ENCODE measurements around the gene ACER3.
"Not testable (repeated sequence)": the region's sequence is repeated elsewhere in the genome, so short reads cannot be mapped to it uniquely, and the experiment has no call there.

ACER3 gene

DNA sequence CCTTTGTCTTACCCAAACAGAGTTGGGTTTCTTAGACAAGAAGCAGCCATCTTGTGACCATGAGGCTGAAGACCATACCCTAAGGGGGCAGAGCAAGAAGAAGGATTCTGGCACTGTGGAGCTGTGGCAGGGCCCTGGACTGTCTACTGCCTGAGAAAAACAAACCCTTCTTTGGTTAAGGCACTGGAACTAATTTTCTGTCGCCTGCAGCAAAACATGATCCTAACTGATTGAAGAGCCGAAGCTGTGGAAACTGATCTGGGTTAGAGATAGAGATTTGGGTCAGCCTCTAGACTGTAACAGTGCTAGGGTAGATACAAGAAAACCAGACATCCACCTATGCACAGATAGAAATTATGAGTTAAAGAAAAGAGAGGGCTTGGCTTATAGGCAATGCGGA, 11.3 kb upstream of the ACER3 start:
- no peaks in the 10 kb centered on the region for H3K4me1 Mint-ChIP-seq (ENCODE audit: low read depth)
- no peak overlapping the region for H3K27ac Mint-ChIP-seq
- H3K4me3 Mint-ChIP-seq = no peak overlapping the region
- peaks cover 9% of the 10 kb centered on the region for H3K27me3 Mint-ChIP-seq
- H3K9me3 Mint-ChIP-seq (ENCODE audit: low read depth) = no peaks in the 10 kb centered on the region
- H3K36me3 Mint-ChIP-seq = no peaks in the 10 kb centered on the region

DNA sequence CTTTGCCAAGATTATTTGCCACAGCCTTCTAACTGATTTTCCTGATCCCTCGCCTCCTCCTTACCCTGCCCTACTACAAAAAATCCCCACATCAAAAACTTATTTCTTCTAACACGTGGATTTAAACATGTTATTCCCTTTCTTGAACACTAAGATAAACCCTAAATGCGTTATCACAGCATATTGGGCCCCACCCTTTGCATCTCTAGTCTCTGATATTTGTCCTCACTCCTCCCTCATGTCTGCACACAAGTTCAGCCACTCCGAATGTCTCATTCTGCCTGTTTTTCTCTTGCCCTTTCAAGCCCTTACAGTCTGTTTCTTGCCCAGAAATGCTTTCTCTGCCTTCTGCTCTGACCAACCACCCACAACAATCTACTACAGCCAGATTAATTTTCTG, 10.6 kb upstream of the ACER3 start:
- Mint-ChIP-seq H3K4me3 (no peak overlapping the region), H3K9me3 (ENCODE audit: low read depth) (no peaks in the 10 kb centered on the region), H3K27ac (no peak overlapping the region), H3K4me1 (ENCODE audit: low read depth) (peaks cover 2% of the 10 kb centered on the region), H3K36me3 (no peaks in the 10 kb centered on the region), H3K27me3 (peaks cover 7% of the 10 kb centered on the region)

DNA sequence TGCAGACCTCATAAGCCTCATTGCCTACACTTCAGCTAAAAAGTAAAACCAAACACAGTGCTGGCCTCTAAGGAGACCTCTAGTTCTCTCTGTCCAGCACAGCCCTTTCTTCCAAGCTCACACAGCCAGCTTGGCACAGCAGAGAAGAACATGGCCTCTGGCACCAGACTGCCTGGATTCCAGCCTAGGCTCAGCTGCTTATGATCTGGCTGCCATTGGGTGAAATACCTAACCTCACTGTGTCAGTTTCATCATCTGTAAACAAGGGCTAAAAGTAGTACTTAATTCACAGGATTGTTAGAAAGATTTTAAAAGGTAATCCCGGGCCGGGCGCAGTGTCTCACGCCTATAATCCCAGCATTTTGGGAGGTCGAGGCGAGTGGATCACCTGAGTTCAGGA, 9.9 kb upstream of the ACER3 start:
- H3K27ac Mint-ChIP-seq = no peak overlapping the region
- peaks cover 2% of the 10 kb centered on the region for H3K4me1 Mint-ChIP-seq (ENCODE audit: low read depth)
- H3K4me3 Mint-ChIP-seq = no peak overlapping the region
- H3K27me3 Mint-ChIP-seq = peaks cover 7% of the 10 kb centered on the region
- H3K36me3 Mint-ChIP-seq = no peaks in the 10 kb centered on the region
- no peaks in the 10 kb centered on the region for H3K9me3 Mint-ChIP-seq (ENCODE audit: low read depth)

DNA sequence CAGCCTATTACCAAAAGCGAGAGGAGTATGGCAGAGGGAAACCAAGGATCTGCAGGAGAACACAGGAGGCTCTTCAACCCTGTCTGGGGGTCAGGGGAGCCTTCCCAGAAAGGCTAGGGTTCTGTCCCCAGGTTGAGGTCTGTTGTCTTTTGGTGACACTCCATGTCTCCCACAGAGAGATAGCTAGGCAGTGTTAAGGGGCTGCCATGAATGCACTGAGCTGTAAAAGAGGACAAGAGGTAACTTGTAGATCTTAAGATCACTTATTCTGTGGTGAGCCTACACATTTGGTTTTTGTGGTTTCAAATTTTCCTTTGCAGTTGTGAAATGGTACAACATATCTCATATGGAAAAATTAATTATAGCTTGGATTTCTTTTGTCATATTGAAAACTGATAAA, 6.0 kb upstream of the ACER3 start:
- no peaks in the 10 kb centered on the region for H3K36me3 Mint-ChIP-seq
- H3K4me1 Mint-ChIP-seq (ENCODE audit: low read depth) = peaks cover 6% of the 10 kb centered on the region
- no peaks in the 10 kb centered on the region for H3K27me3 Mint-ChIP-seq
- H3K4me3 Mint-ChIP-seq = no peak overlapping the region
- H3K9me3 Mint-ChIP-seq (ENCODE audit: low read depth) = no peaks in the 10 kb centered on the region
- H3K27ac Mint-ChIP-seq = no peak overlapping the region

DNA sequence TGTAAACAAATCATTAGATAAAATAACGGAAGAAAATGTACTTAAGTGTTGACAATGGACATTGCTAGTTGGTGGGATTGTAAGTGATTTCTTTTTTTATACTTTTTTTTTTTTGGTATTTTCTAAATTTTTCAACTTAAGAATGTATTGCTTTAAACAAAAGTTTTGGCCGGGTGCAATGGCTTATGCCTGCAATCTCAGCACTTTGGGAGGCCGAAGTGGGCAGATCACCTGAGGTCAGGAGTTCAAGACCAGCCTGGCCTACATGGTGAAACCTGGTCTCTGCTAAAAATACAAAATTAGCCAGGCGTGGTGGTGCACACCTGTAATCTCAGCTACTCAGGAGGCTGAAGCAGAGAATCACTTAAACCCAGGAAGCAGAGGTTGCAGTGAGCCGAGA, 5.0 kb upstream of the ACER3 start:
- H3K4me1 Mint-ChIP-seq (ENCODE audit: low read depth); H3K27ac Mint-ChIP-seq; H3K9me3 Mint-ChIP-seq (ENCODE audit: low read depth); H3K27me3 Mint-ChIP-seq; H3K36me3 Mint-ChIP-seq; H3K4me3 Mint-ChIP-seq: not testable (repeated sequence)

DNA sequence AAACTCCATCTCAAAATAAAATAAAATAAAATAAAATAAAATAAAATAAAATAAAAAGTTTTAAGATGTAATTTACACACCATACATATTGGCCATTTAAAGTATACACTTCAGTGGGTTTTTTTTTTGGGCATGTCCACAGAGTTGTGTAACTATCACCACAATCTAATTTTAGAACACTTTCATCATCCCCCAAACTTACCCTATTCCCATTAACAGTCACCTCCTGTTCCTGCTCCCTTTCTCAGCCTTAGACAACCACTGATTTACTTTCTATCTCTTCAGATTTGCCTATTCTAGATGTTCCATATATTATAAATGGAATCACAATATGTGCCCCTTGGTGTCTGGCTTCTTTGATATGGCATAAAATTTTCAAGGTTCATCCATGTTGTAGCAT, 4.6 kb upstream of the ACER3 start:
- Mint-ChIP-seq H3K9me3 (ENCODE audit: low read depth) (no peaks in the 10 kb centered on the region), H3K27ac (no peak overlapping the region), H3K4me3 (no peak overlapping the region), H3K36me3 (no peaks in the 10 kb centered on the region), H3K27me3 (no peaks in the 10 kb centered on the region), H3K4me1 (ENCODE audit: low read depth) (peaks cover 6% of the 10 kb centered on the region)

DNA sequence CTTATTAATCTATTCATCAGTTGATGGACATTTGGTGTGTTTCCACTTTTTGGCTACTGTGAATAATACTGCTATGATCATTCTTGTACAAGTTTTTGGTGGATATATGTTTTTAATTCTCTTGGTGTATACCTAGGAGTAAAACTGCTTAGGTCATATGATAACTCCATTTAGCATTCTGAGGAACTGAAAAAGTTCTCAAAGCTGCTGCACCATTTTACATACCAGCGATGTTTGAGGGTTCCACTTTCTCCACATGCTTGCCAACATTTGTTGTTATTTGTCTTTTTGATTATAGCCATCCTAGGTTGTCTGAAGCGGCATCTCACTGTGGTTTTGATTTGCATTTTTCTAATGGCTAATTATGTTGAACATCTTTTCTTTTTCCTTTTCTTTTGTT, 4.1 kb upstream of the ACER3 start:
- no peak overlapping the region for H3K4me3 Mint-ChIP-seq
- H3K27me3 Mint-ChIP-seq = no peaks in the 10 kb centered on the region
- peaks cover 9% of the 10 kb centered on the region for H3K4me1 Mint-ChIP-seq (ENCODE audit: low read depth)
- H3K36me3 Mint-ChIP-seq = no peaks in the 10 kb centered on the region
- no peaks in the 10 kb centered on the region for H3K9me3 Mint-ChIP-seq (ENCODE audit: low read depth)
- no peak overlapping the region for H3K27ac Mint-ChIP-seq

DNA sequence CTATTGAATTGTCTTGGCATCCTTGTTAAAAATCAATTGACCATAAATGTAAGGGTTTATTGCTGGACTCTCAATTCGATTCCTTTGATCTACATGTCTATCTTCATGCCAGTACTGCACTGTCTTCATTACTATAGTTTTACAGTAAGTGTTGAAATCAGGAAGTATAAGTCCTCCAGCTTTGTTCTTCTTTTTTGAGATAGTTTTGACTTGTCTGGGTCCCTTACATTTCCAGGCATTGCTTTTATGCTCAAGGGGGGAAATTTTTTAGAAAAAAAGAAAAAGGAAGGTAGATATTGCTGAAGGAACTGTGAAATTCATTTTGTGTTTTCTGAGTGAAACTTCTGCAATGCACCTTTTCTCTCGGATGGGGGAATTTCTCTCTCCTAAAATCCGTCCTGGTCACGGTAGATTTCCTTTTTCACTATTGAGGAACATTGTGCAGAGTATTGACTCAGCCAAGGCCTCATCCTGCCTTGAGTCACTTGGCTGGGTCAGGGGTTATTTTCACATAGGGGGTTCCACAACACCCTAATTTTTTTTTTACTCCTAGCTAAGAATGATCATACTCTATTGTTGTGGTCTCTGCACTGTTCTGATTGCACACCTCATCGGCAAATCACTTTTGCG, 2.8 kb upstream of the ACER3 start:
- no peaks in the 10 kb centered on the region for H3K27me3 Mint-ChIP-seq
- no peak overlapping the region for H3K27ac Mint-ChIP-seq
- no peaks in the 10 kb centered on the region for H3K9me3 Mint-ChIP-seq (ENCODE audit: low read depth)
- peaks cover 18% of the 10 kb centered on the region for H3K4me1 Mint-ChIP-seq (ENCODE audit: low read depth)
- H3K4me3 Mint-ChIP-seq = no peak overlapping the region
- no peaks in the 10 kb centered on the region for H3K36me3 Mint-ChIP-seq

DNA sequence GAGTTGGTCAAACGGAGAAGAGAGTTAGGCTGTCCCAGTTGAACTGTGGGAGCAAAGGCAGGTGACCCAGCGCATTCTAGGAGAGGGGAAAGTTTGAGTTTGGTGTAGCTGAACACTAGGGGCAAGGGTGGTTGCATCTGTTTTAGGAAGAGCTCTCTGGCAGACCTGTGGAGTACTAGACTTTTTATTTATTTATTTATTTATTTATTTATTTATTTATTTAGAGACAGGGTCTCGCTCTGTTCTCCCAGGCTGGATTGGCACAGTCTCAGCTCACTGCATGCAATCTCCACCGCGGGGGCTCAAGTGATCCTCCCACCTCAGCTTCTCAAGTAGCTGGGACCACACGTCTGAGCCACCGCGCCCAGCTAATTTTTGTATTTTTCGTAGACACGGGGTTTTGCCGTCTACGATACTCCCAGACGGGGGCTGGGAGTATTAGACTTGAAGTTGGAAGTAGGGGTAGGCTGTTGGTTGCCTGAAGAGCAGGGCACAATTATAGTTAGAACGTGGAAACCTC, 950 bp upstream of the ACER3 start:
- Mint-ChIP-seq H3K9me3 (ENCODE audit: low read depth) (no peaks in the 10 kb centered on the region), H3K27ac (peak overlapping the region; percentile 62), H3K36me3 (no peaks in the 10 kb centered on the region), H3K27me3 (no peaks in the 10 kb centered on the region), H3K4me3 (peak overlapping the region; percentile 82), H3K4me1 (ENCODE audit: low read depth) (peaks cover 25% of the 10 kb centered on the region)

DNA sequence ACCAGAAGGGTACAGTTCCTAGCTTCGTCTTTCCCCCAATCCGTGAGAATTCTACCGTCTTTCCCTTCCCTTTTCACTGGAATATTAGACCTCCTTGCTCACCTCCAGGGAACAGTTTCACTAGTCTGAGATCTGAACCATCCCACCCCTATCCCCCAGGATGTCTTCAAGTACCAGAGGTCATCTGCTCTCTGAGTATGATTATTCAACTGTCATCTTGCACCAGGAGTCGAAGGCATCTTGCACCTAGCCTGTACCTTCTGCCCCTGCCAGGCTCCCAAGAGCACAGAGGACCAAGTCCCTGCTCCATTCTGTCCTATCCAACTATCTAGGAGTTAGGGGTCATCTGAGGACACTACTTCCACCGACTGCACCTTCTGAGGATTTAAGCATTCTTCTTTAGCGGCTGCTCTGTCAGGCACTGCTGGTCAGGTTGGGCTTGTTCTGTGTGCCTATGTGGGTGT, 804 bp downstream of the ACER3 start:
- Mint-ChIP-seq H3K4me3 (peak overlapping the region; percentile 91), H3K27ac (peak overlapping the region; percentile 64), H3K9me3 (ENCODE audit: low read depth) (no peaks in the 10 kb centered on the region), H3K36me3 (peaks cover 3% of the 10 kb centered on the region), H3K4me1 (ENCODE audit: low read depth) (peaks cover 24% of the 10 kb centered on the region), H3K27me3 (no peaks in the 10 kb centered on the region)

DNA sequence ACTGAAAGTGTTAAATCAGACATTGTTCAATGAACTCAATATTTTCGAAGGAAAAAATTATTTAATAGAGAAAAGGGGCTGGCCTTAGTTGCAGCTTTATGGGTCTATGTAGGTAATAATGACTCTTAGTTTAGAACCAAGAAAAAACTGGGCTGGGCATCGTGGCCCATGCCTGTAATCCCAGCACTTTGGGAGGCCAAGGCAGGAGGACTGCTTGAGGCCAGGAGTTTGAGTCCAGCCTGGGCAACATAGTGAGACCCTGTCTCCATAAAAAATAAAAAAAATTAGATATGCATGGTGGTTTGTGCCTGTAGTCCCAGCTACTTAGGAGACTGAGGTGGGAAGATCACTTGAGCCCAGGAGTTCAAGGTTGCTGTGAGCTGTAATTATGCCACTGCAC, 2.1 kb downstream of the ACER3 start:
- peak overlapping the region; percentile 30 for H3K4me3 Mint-ChIP-seq
- not testable (repeated sequence) for H3K36me3 Mint-ChIP-seq; H3K27ac Mint-ChIP-seq; H3K27me3 Mint-ChIP-seq; H3K9me3 Mint-ChIP-seq (ENCODE audit: low read depth)
- peaks cover 24% of the 10 kb centered on the region for H3K4me1 Mint-ChIP-seq (ENCODE audit: low read depth)

DNA sequence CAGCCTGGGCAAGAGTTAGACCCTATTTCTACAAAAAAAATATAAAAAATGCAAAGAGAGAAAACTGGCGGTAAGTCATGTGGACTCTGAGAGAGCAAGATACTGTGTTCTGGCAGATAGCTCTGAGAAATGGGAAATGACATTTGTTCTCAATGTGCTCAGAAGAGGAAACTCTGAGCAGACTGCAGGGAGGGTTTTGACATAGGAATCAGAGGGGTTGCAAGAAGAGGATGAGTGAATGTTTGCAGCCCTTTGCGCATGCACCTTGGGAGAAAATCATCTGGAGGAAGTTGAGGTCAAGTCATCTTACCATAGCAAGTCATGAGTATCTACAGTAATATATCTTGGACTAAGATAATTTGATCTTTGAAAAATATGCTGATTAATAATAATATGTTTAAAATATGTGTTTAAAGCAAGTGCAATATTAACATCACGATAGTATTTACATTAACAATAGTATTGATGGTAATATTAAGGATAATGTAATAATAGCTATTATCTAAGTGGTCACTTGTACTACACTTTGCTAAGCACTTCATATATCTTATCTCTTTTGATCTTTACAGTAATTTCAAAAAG, 2.6 kb downstream of the ACER3 start:
- H3K4me1 Mint-ChIP-seq (ENCODE audit: low read depth) = peaks cover 24% of the 10 kb centered on the region
- peak overlapping the region; percentile 30 for H3K4me3 Mint-ChIP-seq
- no peaks in the 10 kb centered on the region for H3K27me3 Mint-ChIP-seq
- H3K9me3 Mint-ChIP-seq (ENCODE audit: low read depth) = no peaks in the 10 kb centered on the region
- H3K27ac Mint-ChIP-seq = no peak overlapping the region
- peaks cover 3% of the 10 kb centered on the region for H3K36me3 Mint-ChIP-seq

DNA sequence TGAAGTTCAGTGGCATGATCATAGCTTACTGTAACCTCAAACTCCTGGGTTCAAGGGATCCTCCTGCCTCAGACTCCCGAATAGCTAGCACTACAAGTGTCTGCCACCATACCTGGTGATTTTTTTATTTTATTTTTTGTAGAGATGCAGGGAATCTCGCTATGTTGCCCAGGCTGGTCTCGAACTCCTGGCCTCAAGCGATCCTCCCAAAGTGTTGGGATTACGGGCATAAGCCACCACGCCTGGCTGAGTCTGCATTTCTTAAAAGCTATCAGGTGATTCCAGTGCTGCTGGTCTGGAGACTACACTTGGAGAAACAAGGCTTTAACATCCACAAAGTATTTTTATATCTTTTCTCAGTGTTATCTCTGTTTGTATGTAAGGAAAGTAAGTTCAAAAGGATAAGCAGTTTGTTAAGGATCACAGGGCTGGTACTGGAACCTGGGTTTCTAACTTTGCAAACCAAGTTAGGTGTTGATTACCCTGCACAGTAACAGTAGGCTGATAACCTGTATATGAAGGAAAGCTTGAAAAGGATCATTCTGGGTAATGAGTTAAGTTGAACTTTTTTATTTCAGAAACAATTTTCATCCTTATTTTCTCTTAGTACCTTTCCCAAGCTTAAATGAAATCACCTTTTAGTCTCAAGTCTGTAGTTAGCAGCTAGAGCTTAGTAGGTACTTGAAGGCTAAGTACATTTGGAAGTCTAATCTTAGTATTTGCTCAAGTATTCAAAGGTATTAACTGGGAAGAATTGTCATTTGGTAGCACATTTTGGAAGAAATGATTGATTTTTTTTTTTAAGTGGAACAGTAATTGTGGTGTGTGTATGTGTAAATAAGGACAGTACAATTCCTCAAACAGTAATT, 12.5 kb downstream of the ACER3 start:
- no peak overlapping the region for H3K4me3 Mint-ChIP-seq
- no peaks in the 10 kb centered on the region for H3K9me3 Mint-ChIP-seq (ENCODE audit: low read depth)
- no peak overlapping the region for H3K27ac Mint-ChIP-seq
- H3K27me3 Mint-ChIP-seq = no peaks in the 10 kb centered on the region
- H3K36me3 Mint-ChIP-seq = peaks cover 8% of the 10 kb centered on the region
- no peaks in the 10 kb centered on the region for H3K4me1 Mint-ChIP-seq (ENCODE audit: low read depth)

DNA sequence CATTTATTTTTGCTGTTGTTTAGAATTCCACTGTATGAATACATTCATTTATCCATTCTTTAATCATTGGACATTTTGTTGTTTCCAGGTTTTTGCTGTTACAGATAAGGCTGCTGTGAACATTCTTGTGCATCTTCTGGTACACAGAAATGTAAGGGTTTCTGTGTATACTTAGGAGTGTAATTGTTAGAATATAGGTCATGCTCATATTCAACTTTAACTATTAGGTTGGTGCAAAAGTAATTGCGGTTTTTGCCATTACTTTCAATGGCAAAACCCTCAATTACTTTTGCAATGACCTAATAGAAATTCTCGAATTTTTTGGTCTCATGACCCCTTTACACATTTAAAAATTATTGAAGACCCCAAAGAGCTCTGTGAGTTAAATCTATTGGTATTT, 17.3 kb downstream of the ACER3 start:
- H3K27ac Mint-ChIP-seq = no peak overlapping the region
- H3K4me1 Mint-ChIP-seq (ENCODE audit: low read depth) = no peaks in the 10 kb centered on the region
- no peaks in the 10 kb centered on the region for H3K9me3 Mint-ChIP-seq (ENCODE audit: low read depth)
- no peak overlapping the region for H3K4me3 Mint-ChIP-seq
- H3K27me3 Mint-ChIP-seq = no peaks in the 10 kb centered on the region
- H3K36me3 Mint-ChIP-seq = peaks cover 11% of the 10 kb centered on the region

DNA sequence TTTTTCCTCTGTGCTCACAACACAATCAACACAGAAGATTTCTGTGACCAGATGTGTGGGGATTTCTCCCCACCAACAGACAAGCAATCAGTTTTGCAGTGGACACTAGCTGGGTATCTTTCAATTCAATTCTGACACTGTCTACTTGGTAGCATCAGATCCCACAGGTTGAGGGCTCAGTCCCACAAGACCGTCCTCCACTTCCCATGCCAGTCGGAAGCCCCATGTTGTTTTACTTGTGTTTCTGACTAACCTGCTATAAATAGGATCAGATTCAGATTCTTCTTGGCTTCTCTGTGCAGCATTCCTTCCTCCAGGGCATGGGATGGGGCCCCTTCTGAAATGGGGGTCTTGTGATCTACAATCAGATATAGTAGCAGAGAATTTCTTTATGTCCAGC, 19.6 kb downstream of the ACER3 start:
- peaks cover 6% of the 10 kb centered on the region for H3K4me1 Mint-ChIP-seq (ENCODE audit: low read depth)
- H3K27ac Mint-ChIP-seq = no peak overlapping the region
- H3K27me3 Mint-ChIP-seq = peaks cover 1% of the 10 kb centered on the region
- no peak overlapping the region for H3K4me3 Mint-ChIP-seq
- H3K9me3 Mint-ChIP-seq (ENCODE audit: low read depth) = no peaks in the 10 kb centered on the region
- H3K36me3 Mint-ChIP-seq = peaks cover 13% of the 10 kb centered on the region
